GM19099 (cell line): Measurements from ENCODE around the gene CHMP6.

Experiments used
- POLR2A ChIP-seq: IDR thresholded peaks from 3 replicates; pipeline ENCODE4 v1.6.1; 2011; ENCODE audit warnings: low read depth; ENCODE audit not compliant: insufficient read length; ENCODE audit errors: extremely low read depth

Gene CHMP6

DNA sequence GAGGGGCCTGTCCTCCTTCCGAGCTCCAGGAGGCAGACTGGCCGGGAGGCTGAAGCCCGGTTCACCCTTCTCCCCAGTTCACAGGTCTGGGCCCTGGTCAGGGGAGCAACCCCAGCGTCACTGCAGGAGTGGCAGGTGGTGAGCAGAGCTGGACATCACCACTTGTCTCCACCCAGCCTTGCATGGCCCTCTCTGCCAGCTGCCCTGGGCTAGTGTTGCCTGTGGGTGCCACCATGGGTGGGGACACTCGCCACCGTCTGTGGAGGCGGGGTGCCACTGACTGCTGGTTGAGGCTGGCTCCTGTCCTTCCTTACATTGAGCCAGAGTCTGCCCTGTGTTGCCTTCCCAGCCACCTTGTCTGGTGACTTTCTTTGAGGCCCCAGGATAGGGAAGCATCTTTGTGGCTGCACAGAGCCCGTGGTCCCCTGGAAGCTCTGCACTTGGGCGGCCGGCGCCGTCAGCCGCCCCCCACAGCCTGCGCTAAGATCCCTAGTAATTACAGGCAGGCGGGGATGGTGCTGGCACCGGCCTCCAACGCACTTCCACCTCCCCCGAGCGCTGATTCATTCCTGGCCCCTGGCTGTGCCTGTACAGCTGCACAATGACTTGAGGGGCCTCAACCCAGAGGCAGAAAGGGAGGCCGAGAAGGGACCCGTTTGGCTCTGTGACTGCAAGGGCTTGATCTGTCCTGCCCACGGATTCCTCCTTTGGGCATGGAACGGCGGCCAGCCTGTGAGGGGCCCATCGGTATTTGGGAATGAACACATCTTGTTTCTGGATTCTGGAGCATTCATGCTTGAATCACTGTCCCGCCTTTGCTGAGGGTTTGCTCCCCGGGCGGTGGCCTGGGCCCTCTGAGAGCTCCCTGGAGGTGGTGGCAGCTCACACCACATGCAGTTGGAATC is 48.5 kb downstream of the CHMP6 start:
- no peak for TF ChIP-seq POLR2A

DNA sequence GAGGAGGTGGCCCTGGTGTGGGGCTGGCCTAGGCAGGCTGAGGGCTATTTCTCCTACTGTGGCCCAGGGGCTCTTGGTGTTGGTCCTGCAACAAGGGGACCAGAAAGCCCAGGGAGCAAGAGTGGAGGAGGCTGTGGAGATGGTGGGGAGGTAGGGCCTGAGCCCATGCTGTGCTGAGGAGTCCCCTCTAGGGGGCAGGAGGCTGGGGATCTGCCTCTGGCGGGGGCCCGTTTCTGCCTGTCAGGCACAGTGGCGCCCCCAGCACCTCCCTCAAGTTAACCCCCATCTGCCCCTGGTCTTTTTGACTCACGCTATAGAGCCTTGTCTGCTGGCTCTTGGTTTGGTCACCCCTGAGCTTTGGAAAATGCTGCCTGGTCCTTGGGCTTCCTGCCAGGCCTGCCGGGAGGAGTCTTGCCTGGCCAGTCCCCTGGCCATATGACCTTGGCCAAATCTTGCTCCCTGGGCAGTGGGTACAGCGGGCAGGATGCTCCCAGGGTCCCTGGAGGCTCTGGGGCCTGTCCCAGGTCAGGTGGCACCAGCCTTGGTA is 49.2 kb downstream of the CHMP6 start:
- TF ChIP-seq POLR2A = no peak

DNA sequence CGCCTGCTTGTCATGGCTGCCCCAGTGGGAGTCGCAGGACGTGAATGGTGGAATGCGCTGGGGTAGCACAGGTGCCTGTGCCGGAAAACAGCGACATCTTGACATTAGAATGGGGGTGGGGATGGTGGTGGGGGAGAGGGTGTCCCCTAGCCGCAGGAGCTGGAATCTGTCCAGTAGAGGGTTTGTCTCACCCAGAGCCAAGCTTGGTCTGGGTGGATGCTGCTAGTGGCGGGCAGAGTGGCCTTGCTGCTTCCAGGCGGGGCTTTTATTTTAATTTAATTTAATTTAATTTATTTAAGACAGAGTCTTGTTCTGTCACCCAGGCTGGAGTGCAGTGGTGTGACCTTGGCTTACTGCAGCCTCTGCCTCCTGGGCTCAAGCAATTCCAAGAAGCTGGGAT is 51.0 kb downstream of the CHMP6 start:
- no peak for TF ChIP-seq POLR2A

DNA sequence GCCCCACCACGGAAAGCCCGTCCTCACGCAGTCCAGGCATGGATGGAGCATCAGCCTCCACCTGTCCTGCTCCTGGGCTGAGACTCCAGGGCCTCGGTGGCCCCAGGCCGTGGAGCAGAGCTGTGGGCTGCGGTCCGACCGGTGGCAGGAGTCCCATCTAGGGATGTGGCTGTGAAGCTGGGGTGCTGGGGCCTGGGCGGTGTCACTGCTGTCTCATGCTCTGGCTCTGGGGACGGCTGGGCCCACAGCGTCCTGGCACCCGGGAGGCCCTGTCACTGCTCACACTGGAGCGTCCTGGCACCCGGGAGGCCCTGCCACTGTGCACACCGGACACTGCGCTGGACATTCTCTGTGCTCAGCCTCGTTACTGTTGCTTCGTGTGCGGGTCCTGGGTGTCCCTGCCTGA is 51.7 kb downstream of the CHMP6 start:
- no peak for TF ChIP-seq POLR2A

DNA sequence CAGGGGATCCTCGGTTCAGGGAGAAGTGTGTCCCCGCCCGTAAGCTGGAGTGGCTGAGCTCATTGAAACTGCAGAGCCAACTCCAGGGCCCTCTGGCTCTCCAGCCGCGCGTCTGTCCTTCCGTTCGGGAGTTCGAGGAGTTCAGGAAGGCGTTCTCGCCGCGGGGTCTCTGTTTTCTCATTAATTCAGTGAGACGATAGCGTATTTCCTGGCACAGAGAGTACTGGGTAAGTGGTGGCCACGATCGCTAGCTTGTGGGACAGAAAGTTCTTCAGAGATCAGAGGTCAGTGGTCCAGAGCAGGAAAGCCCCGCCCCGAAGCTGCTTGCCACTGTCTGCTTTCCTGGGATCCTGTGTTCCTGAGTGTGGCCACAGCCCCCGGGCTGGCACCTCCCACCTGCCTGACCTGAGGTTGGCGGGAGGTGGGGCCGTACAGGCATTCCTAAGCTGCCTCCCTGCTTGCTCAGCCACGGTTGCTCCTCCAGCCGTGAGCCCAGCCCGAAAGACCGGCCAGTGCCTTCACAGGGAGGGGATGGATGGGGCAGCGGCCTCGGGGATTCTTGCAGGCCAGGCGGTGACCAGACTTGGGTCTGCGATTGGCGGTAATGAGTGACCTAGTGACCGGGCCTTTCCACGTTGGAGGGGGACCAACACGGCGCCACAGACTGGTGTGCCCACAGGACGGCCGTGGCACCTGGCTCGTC is 52.2 kb downstream of the CHMP6 start:
- TF ChIP-seq POLR2A = no peak

DNA sequence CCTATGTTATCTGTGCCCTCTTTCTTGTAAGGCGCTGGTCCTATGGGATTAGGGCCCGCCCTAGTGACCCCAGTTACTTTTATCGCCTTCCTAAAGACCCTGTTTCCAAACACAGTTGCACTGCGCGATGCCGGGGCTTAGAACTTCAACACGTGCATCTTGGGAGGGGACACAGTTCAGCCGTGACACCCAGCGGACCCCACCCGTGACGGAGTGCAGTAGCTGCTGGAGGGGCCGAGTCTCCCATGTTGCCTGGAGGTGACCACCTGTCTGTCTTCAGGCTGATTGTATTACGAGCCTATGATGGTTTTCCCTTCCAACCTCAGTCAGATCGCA is 52.8 kb downstream of the CHMP6 start:
- TF ChIP-seq POLR2A = no peak

DNA sequence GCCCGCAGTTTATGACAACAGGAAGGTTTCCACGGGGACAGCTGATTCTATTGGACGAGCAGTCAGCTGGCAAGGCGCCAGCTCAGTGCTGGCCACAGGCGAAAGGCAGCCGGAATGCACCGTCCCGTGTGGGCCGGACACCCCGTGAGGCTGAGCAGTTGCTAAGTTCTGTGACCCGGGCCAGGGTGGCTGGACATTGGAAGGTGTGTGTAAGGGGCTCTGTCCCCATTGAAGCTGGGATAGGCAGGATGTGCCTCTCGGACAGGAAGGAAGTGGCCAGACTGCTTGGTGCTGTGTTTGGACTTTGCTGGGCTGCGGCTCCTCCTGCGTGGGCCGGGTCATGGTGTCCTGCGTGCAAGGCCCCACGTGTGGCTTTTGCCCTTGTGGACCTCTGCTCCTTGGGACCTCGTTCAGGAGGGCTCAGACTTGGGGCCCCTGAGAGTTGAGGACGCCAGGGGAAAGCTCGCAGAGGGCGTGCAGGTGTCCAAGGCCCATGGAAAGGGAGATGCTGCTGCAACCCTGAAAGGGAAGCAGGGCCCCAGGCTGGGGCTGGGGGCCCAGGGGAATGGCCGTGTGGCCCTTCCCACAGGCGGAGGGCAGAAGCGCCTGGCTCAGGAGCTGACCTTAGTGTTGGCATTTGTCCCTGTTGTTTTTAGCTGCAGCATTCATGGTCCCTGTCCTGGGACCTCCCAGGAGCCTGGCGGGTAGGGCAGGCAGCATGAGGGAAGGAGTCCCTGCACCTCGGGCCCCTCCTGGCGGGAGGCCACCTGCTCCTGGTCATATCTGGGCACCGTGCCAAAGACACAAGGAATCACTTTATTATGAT is 53.3 kb downstream of the CHMP6 start:
- no peak for TF ChIP-seq POLR2A

DNA sequence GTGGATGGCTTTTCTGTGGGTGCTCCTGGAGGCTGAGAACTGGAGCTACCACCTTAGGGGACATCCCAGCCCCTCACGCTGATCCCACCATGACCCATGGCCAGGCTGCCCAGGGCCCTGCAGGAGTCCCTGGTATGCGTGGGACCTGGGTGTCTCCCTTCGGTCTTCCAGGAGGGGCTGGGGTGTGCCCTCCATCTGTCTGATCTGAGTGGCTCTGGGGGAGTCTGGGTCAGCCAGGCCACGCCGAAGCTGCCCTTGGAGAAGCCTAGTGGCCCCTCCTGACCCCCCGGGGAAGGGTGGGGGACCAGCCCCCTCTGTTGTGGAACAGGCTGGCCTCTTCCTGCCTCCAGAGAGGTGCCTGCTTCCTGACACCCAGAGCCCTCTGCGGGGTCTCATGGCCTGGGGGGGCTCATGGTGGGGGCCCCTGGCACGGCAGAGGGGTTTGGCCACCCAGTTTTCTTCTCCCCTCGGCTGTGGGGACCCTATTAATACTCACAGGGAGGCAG is 54.0 kb downstream of the CHMP6 start:
- no peak for TF ChIP-seq POLR2A

DNA sequence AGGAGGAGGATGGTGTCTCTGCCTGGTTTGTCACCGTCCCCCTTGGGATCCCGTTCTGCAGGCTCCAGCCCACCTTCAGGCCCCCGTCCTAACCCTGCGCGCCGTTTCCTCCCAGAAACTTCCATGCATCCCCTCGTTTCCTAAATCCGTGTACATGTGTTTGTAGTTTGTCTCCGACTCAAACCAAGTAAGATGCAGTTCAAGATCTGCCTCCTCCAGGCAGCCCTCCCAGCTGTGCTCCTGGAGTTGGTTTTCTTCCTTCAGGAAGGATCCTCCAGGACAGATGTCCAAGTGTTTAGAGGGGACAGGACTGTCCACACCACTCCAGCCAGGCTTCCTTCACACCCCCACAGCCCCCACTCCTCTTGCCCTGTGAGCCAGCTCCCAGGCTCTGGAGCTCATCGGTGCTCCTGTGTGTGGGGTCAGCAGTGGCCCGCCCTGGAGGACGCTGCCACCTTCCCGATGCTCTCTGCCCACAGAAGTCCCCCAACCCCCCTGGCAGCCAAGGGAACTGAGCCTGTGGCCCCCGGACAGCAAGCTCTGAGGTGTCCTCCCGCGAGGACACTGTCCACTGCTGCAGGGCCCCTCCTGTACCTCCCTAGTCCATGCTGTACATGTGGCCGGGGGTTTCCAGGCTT is 54.6 kb downstream of the CHMP6 start:
- no peak for TF ChIP-seq POLR2A

DNA sequence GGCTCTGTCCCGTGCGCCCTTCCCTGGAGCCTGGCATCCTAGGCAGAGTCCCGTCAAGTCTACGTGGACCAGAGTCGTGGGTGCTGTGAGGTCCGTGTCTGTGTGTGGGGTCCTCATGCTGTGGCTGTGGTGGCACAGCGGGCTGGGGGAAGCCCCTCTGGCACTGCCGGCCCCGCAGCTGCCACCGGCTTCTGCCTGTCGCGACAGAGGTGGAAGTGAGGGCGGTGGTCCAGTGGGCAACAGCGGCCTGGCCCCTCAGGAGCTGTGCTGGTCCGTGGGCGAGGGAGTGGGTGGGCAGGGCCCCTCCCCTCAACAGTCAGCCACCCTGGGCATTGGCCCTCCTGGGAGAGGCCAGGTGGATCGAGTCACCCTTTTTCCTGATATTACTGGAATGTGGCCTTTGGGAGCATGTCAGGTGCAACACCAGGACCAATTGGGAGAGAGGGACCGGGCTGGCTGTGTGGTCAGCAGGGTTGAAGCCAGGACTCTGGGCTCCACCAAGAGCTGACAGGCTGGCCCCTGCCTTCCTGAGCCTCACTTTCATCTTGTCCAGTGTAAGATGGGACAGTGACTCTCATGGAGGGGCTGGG is 55.2 kb downstream of the CHMP6 start:
- TF ChIP-seq POLR2A = no peak

DNA sequence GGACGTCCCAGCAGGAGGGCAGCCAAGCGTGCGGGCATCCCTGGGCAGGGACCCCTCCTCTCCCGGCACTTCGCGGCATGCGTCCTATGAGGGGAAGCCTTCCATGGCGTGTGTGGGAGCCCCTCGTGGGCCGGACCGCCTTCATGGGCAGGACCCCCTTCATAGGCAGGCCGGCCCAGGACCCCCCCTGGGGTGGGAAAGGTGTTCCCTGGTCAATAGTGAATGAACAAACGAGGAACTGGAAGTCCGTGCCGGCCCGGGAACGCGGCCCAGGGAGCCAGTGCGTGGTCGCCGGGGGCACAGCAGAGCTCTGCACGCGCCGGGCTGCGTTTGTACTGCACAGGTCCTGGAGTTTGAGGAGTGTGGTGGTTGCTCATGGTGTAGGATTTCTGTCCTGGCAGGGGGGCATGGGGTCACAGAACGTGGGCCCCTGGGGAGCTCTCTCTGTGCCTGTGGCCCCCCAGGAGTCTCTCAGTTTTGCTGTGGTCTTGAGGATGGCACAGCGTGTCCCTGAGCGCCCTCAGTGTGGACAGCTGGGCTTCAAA is 57.3 kb downstream of the CHMP6 start:
- TF ChIP-seq POLR2A = no peak

DNA sequence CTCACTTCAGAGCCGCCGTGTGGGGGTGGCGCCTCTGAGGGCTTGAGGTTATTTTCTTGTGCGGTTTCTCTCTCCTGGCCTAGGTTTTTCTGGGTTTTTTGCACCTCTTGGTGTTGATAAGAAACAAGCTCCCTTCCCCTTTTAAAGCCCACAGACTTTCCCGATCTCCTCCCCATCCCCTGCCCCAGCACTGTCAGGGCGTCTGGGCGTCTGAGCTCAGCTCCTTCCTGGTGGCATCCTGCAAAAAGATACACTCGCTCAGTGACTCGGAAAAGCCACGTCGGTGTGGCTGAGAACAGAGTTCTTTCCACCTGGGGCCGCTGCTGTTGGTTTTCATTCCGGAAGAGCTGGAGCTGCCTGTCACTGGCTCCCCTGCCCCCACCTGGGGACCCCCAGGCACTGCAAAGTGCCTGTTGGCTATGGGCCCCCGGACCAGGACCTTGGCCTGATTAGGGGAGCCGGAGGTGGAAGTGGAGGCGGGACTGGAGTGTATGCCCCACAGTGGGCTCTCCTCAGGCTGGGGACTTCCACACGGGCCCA is 57.8 kb downstream of the CHMP6 start:
- no peak for TF ChIP-seq POLR2A
